Measurements from ENCODE around the gene PARG.
"Not testable (repeated sequence)": the region's sequence is repeated elsewhere in the genome, so short reads cannot be mapped to it uniquely, and the experiment has no call there.

Gene PARG

GRCh38 chr10:49908290-49909080, 33.3 kb downstream of the PARG start:
- not testable (repeated sequence) for H3K9me3 ChIP-seq (ENCODE audit: control insufficient read depth, low read length); H3K4me1 ChIP-seq (ENCODE audit: control insufficient read depth, insufficient read depth, low read length); H3K36me3 ChIP-seq (ENCODE audit: control insufficient read depth, insufficient read depth, low read length); H3K27ac ChIP-seq (ENCODE audit: insufficient read depth, low read depth, low read length, poor library complexity, severe bottlenecking); H3K27me3 ChIP-seq (ENCODE audit: control insufficient read depth, insufficient read depth, low read length, poor library complexity, severe bottlenecking); H3K4me3 ChIP-seq (ENCODE audit: insufficient read depth, low read depth, low read length)
- 100% methylated on average over 1 to 2 of the region's 4 CpGs for WGBS, 2 experiments

DNA sequence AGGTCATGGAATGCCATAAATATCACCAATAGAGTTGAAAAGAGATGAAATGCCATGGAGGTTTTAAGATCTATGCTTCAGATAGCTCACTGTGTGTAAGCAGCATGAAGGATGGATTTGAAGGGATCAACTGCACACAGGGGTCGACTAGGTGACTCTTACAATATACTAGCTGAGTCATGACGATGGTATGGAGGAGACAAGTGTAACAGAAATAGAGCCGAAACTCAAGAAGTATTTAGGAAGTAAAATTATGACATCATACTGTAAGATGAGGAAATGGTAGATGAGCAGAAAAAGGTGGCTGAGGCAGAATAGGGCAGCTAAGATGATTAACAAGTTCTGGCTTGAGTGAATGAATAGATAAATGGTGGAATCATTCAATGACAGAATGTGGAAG, 38.0 kb downstream of the PARG start:
- WGBS, 2 experiments = 80 to 100% methylated on average over 2 of the region's 3 CpGs
- not testable (repeated sequence) for H3K9me3 ChIP-seq (ENCODE audit: control insufficient read depth, low read length); H3K27ac ChIP-seq (ENCODE audit: insufficient read depth, low read depth, low read length, poor library complexity, severe bottlenecking); H3K36me3 ChIP-seq (ENCODE audit: control insufficient read depth, insufficient read depth, low read length); H3K4me3 ChIP-seq (ENCODE audit: insufficient read depth, low read depth, low read length); H3K27me3 ChIP-seq (ENCODE audit: control insufficient read depth, insufficient read depth, low read length, poor library complexity, severe bottlenecking); H3K4me1 ChIP-seq (ENCODE audit: control insufficient read depth, insufficient read depth, low read length)

DNA sequence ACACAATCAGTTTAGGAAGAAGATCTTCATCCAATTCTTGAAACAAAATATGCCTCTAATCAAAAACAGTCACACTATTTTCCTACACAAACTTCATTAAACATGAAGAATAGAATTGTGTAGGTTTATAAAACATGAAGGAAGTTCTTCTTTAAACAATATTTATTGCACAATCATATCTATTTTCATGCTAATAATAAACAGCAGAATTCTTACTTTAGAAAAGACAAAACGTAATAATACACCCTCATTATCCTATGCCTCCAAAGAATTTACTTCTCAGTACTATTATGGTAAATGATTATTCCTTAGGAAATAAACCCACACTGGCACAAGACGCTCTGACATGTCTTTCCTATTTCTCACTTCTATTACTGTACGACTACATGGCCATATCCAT, 41.4 kb downstream of the PARG start:
- not testable (repeated sequence) for H3K27me3 ChIP-seq (ENCODE audit: control insufficient read depth, insufficient read depth, low read length, poor library complexity, severe bottlenecking); H3K9me3 ChIP-seq (ENCODE audit: control insufficient read depth, low read length); H3K4me1 ChIP-seq (ENCODE audit: control insufficient read depth, insufficient read depth, low read length); H3K36me3 ChIP-seq (ENCODE audit: control insufficient read depth, insufficient read depth, low read length); H3K4me3 ChIP-seq (ENCODE audit: insufficient read depth, low read depth, low read length); H3K27ac ChIP-seq (ENCODE audit: insufficient read depth, low read depth, low read length, poor library complexity, severe bottlenecking)
- no CpG with 5 or more reads among the region's 3 CpGs for WGBS, 2 experiments

DNA sequence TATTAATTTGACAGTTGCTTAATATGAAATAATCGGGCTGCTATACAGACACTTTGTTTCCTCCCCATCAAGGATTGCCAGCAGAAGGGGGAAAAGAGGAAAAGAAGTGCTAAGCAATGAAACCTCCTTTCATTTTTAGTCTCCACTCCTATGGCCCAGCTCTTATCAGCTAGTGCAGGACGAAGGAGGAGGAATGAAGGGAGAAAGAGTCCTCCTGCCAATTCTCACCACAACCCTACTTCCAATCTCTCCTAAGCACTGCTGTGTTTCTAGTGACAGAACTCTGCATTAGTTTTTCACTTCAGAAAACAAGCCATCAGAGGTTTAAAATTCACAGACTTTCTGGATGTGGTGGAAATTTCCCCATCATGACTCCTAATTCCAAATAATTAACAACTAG, 41.8 kb downstream of the PARG start:
- H3K27me3 ChIP-seq (ENCODE audit: control insufficient read depth, insufficient read depth, low read length, poor library complexity, severe bottlenecking); H3K27ac ChIP-seq (ENCODE audit: insufficient read depth, low read depth, low read length, poor library complexity, severe bottlenecking); H3K4me3 ChIP-seq (ENCODE audit: insufficient read depth, low read depth, low read length); H3K36me3 ChIP-seq (ENCODE audit: control insufficient read depth, insufficient read depth, low read length); H3K4me1 ChIP-seq (ENCODE audit: control insufficient read depth, insufficient read depth, low read length); H3K9me3 ChIP-seq (ENCODE audit: control insufficient read depth, low read length): not testable (repeated sequence)
- no CpG with 5 or more reads among the region's 2 CpGs for WGBS, 2 experiments

GRCh38 chr10:49890025-49890424, 51.8 kb downstream of the PARG start:
- not testable (repeated sequence) for H3K4me3 ChIP-seq (ENCODE audit: insufficient read depth, low read depth, low read length); H3K27me3 ChIP-seq (ENCODE audit: control insufficient read depth, insufficient read depth, low read length, poor library complexity, severe bottlenecking); H3K27ac ChIP-seq (ENCODE audit: insufficient read depth, low read depth, low read length, poor library complexity, severe bottlenecking); H3K9me3 ChIP-seq (ENCODE audit: control insufficient read depth, low read length); H3K36me3 ChIP-seq (ENCODE audit: control insufficient read depth, insufficient read depth, low read length); H3K4me1 ChIP-seq (ENCODE audit: control insufficient read depth, insufficient read depth, low read length)
- WGBS, 2 experiments = 100% methylated on average over 2 of the region's 5 CpGs; no CpG with 5 or more reads in 1 of the 2 experiments

GRCh38 chr10:49884739-49885331, 57.0 kb downstream of the PARG start:
- not testable (repeated sequence) for H3K27ac ChIP-seq (ENCODE audit: insufficient read depth, low read depth, low read length, poor library complexity, severe bottlenecking); H3K27me3 ChIP-seq (ENCODE audit: control insufficient read depth, insufficient read depth, low read length, poor library complexity, severe bottlenecking); H3K36me3 ChIP-seq (ENCODE audit: control insufficient read depth, insufficient read depth, low read length); H3K9me3 ChIP-seq (ENCODE audit: control insufficient read depth, low read length); H3K4me3 ChIP-seq (ENCODE audit: insufficient read depth, low read depth, low read length); H3K4me1 ChIP-seq (ENCODE audit: control insufficient read depth, insufficient read depth, low read length)
- 80 to 88% methylated on average over 1 of the region's 3 CpGs for WGBS, 2 experiments

- not testable (repeated sequence) for H3K36me3 ChIP-seq (ENCODE audit: control insufficient read depth, insufficient read depth, low read length); H3K27me3 ChIP-seq (ENCODE audit: control insufficient read depth, insufficient read depth, low read length, poor library complexity, severe bottlenecking); H3K4me1 ChIP-seq (ENCODE audit: control insufficient read depth, insufficient read depth, low read length); H3K9me3 ChIP-seq (ENCODE audit: control insufficient read depth, low read length); H3K27ac ChIP-seq (ENCODE audit: insufficient read depth, low read depth, low read length, poor library complexity, severe bottlenecking); H3K4me3 ChIP-seq (ENCODE audit: insufficient read depth, low read depth, low read length)
- WGBS, 2 experiments = 83% methylated on average over 1 of the region's 3 CpGs; no CpG with 5 or more reads in 1 of the 2 experiments
Observed at GRCh38 chr10:49883852-49884251, 58.0 kb downstream of the PARG start.

- H3K27ac ChIP-seq (ENCODE audit: insufficient read depth, low read depth, low read length, poor library complexity, severe bottlenecking); H3K4me1 ChIP-seq (ENCODE audit: control insufficient read depth, insufficient read depth, low read length); H3K36me3 ChIP-seq (ENCODE audit: control insufficient read depth, insufficient read depth, low read length); H3K27me3 ChIP-seq (ENCODE audit: control insufficient read depth, insufficient read depth, low read length, poor library complexity, severe bottlenecking); H3K4me3 ChIP-seq (ENCODE audit: insufficient read depth, low read depth, low read length); H3K9me3 ChIP-seq (ENCODE audit: control insufficient read depth, low read length): not testable (repeated sequence)
- 26 to 60% methylated on average over 1 of the region's 3 CpGs for WGBS, 2 experiments
Observed at GRCh38 chr10:49882327-49882726, 59.5 kb downstream of the PARG start.

- H3K9me3 ChIP-seq (ENCODE audit: control insufficient read depth, low read length); H3K4me3 ChIP-seq (ENCODE audit: insufficient read depth, low read depth, low read length); H3K27ac ChIP-seq (ENCODE audit: insufficient read depth, low read depth, low read length, poor library complexity, severe bottlenecking); H3K4me1 ChIP-seq (ENCODE audit: control insufficient read depth, insufficient read depth, low read length); H3K27me3 ChIP-seq (ENCODE audit: control insufficient read depth, insufficient read depth, low read length, poor library complexity, severe bottlenecking); H3K36me3 ChIP-seq (ENCODE audit: control insufficient read depth, insufficient read depth, low read length): not testable (repeated sequence)
- no CpG with 5 or more reads among the region's 3 CpGs for WGBS, 2 experiments
Observed at GRCh38 chr10:49872740-49873139, 69.1 kb downstream of the PARG start.

DNA sequence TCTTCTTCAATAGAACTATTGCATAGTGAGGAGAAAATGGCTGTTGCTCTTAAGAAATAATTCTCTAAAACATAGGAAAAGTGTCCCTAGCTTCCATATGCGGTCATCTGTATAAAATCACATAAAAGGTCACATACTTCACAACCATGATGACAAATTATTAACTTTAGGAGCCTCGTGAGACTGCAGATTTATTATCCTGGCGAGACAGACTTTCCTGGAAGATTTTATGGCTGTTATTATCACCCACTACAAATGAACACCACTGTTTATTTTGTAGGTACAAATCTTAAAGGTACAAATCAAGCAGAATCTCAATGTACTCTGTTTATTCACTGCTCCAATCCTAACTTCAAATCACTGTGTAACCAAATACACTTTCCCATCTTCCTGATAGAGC, 70.4 kb downstream of the PARG start:
- H3K4me1 ChIP-seq (ENCODE audit: control insufficient read depth, insufficient read depth, low read length); H3K27me3 ChIP-seq (ENCODE audit: control insufficient read depth, insufficient read depth, low read length, poor library complexity, severe bottlenecking); H3K36me3 ChIP-seq (ENCODE audit: control insufficient read depth, insufficient read depth, low read length); H3K9me3 ChIP-seq (ENCODE audit: control insufficient read depth, low read length); H3K27ac ChIP-seq (ENCODE audit: insufficient read depth, low read depth, low read length, poor library complexity, severe bottlenecking); H3K4me3 ChIP-seq (ENCODE audit: insufficient read depth, low read depth, low read length): not testable (repeated sequence)
- WGBS, 2 experiments = no CpG with 5 or more reads among the region's 3 CpGs

DNA sequence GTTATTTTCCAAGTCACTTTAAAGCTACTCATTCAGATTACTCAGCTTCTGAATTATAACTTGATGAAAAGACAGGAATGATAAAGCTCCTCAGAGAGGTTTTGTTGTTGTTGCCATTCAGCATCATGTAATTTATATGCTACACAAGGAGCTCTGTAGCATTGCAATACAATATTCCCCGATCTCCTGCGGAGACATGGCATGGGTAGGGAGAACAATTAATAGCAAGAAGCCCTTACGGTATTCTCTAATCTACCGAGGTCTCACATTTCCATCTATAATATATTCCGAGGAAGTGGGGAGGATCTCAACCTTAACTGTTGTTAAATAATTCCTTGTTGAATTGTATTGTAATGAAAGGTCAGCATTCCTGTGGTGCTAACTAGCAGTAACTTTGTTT, 81.9 kb downstream of the PARG start:
- not testable (repeated sequence) for H3K27ac ChIP-seq (ENCODE audit: insufficient read depth, low read depth, low read length, poor library complexity, severe bottlenecking); H3K9me3 ChIP-seq (ENCODE audit: control insufficient read depth, low read length)
- WGBS, 2 experiments = 100% methylated on average over 1 to 2 of the region's 5 CpGs

More for the DNA sequence above, 81.9 kb downstream of the PARG start:
- not testable (repeated sequence) for H3K4me3 ChIP-seq (ENCODE audit: insufficient read depth, low read depth, low read length); H3K36me3 ChIP-seq (ENCODE audit: control insufficient read depth, insufficient read depth, low read length); H3K4me1 ChIP-seq (ENCODE audit: control insufficient read depth, insufficient read depth, low read length); H3K27me3 ChIP-seq (ENCODE audit: control insufficient read depth, insufficient read depth, low read length, poor library complexity, severe bottlenecking)
